ENCODE data around the gene SPAG7. TPM values are rescaled to one million over a fixed set of nuclear protein-coding genes. Genes with fewer than 3 reads are reported as not detected.

SPAG7 gene
- polyA plus RNA-seq, 1 donor (not counting 4 experiments of a cell fraction or from before 2014, with no cell fraction given) = 65.7 TPM

DNA sequence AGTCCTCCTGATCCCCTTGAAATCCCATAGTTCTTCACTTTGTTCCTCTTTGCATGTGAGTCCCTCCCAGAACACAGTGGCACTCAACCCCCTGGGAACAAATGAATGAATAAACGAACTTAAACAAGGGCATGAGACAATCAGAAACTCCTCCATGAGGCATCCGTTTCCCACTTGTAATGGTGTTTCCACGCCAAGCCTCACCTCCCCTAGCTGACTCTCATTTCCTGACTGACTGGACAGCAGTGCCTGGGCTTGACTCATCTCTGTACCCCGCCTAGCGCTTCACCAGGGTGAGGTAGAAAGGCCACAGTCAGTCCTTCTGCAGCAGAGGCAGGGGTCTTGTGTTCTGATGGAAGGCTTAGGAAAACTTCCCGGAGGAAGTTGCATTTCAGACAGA lies 44.3 kb upstream of the SPAG7 start:
- dilution Hi-C loops (cut with MboI; ENCODE audit: extremely low pct_ligation_motif_present, low sequenced_read_pairs) = no loop called here
- no peak for TF ChIP-seq EZH2 (IDR thresholded peaks at IDR 0.05; ENCODE audit: low read length)
- TF ChIP-seq, protein P1, sequence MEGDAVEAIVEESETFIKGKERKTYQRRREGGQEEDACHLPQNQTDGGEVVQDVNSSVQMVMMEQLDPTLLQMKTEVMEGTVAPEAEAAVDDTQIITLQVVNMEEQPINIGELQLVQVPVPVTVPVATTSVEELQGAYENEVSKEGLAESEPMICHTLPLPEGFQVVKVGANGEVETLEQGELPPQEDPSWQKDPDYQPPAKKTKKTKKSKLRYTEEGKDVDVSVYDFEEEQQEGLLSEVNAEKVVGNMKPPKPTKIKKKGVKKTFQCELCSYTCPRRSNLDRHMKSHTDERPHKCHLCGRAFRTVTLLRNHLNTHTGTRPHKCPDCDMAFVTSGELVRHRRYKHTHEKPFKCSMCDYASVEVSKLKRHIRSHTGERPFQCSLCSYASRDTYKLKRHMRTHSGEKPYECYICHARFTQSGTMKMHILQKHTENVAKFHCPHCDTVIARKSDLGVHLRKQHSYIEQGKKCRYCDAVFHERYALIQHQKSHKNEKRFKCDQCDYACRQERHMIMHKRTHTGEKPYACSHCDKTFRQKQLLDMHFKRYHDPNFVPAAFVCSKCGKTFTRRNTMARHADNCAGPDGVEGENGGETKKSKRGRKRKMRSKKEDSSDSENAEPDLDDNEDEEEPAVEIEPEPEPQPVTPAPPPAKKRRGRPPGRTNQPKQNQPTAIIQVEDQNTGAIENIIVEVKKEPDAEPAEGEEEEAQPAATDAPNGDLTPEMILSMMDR (optimal IDR thresholded peaks at IDR 0.05 in 1 of 3, IDR thresholded peaks at IDR 0.05 in 1 of 3, conservative IDR thresholded peaks at IDR 0.05 in 1 of 3; ENCODE audit: extremely low read depth in 1 of 3, insufficient read depth in 2 of 3, low read length in 3 of 3) = no peak
- Histone ChIP-seq H3K4me1 (ENCODE audit: control insufficient read depth, extremely low read depth, insufficient read depth, low read length) (no peaks in the 10 kb centered on the region), H3K9me3 (ENCODE audit: control insufficient read depth, low read depth, low read length) (no peaks in the 10 kb centered on the region), H3K27me3 (ENCODE audit: control insufficient read depth, extremely low read depth, insufficient read depth, low read length) (no peaks in the 10 kb centered on the region), H4K20me1 (ENCODE audit: control insufficient read depth, extremely low read depth, insufficient read depth, low read length) (no peaks in the 10 kb centered on the region), H2AFZ (ENCODE audit: control insufficient read depth, low read length) (no peak overlapping the region), H3K79me2 (ENCODE audit: control insufficient read depth, insufficient read depth, low read length) (no peaks in the 10 kb centered on the region), H3K4me3 (ENCODE audit: control insufficient read depth in 2 of 3, extremely low read depth in 1 of 3, insufficient read depth in 2 of 3, low read depth in 1 of 3, low read length in 3 of 3) (no peak overlapping the region), H3K9ac (ENCODE audit: control insufficient read depth, extremely low read depth, insufficient read depth, low read length) (no peak overlapping the region), H3K27ac (ENCODE audit: control insufficient read depth, insufficient read depth, low read length) (no peak overlapping the region), H3K4me2 (ENCODE audit: control insufficient read depth, extremely low read depth, insufficient read depth, low read depth, low read length) (no peak overlapping the region), H3K9me1 (ENCODE audit: control insufficient read depth, extremely low read depth, insufficient read depth, low read length) (no peaks in the 10 kb centered on the region), H3K36me3 (ENCODE audit: control insufficient read depth in 2 of 2, extremely low read depth in 1 of 2, insufficient read depth in 2 of 2, low read length in 2 of 2) (peaks cover 53 to 56% of the 10 kb centered on the region in 2 experiments)
- DNase-seq (ENCODE audit: low read depth, low spot score) (no peak), FAIRE-seq (no peak)

DNA sequence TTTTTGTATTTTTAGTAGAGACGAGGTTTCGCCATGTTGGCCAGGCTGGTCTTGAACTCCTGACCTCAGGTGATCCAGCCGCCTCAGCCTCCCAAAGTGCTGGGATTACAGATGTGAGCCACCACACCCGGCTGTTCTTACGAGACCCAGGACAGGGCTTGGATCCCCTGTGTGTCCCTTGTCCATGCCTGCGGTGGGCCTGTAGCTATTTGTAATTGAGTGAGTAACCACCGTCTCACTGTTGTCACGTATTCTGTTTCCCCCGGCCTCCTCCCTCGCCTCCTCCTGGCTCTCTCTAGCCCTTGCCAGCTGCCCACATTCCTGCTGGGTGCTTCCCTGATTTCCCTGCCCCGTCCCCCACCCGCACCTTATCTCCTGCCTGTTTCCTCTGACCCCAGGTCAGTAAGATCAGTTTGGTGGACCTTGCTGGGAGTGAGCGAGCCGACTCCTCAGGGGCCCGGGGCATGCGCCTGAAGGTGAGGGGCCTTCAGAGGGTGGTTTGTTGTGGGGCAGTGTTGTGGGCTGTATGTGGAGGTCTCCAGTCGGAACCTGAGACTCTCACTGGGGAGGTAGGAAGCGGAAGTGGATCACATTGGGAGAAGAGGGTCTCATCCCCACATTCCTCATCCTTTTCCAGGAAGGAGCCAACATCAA lies 35.7 kb upstream of the SPAG7 start:
- no peak overlapping the region for H3K4me3 ChIP-seq (ENCODE audit: control insufficient read depth in 2 of 3, extremely low read depth in 1 of 3, insufficient read depth in 2 of 3, low read depth in 1 of 3, low read length in 3 of 3)
- H4K20me1 ChIP-seq (ENCODE audit: control insufficient read depth, extremely low read depth, insufficient read depth, low read length) = peaks cover 3% of the 10 kb centered on the region
- FAIRE-seq (no peak), DNase-seq (ENCODE audit: low read depth, low spot score) (no peak)
- dilution Hi-C loops (cut with MboI; ENCODE audit: extremely low pct_ligation_motif_present, low sequenced_read_pairs) = loop anchor here (10.0 kb wide), 1 partner anchor 59 kb away; the partner anchor contains the start of genes PFN1, RNF167 and SLC25A11
- H2AFZ ChIP-seq (ENCODE audit: control insufficient read depth, low read length) = no peak overlapping the region
- H3K9ac ChIP-seq (ENCODE audit: control insufficient read depth, extremely low read depth, insufficient read depth, low read length) = no peak overlapping the region
- no peaks in the 10 kb centered on the region for H3K9me3 ChIP-seq (ENCODE audit: control insufficient read depth, low read depth, low read length)
- peaks cover 35% of the 10 kb centered on the region for H3K79me2 ChIP-seq (ENCODE audit: control insufficient read depth, insufficient read depth, low read length)
- H3K9me1 ChIP-seq (ENCODE audit: control insufficient read depth, extremely low read depth, insufficient read depth, low read length) = no peaks in the 10 kb centered on the region
- H3K27me3 ChIP-seq (ENCODE audit: control insufficient read depth, extremely low read depth, insufficient read depth, low read length) = no peaks in the 10 kb centered on the region
- TF ChIP-seq EZH2 (IDR thresholded peaks at IDR 0.05; ENCODE audit: low read length) = no peak
- TF ChIP-seq, protein P1 (optimal IDR thresholded peaks at IDR 0.05 in 1 of 3, IDR thresholded peaks at IDR 0.05 in 1 of 3, conservative IDR thresholded peaks at IDR 0.05 in 1 of 3; ENCODE audit: extremely low read depth in 1 of 3, insufficient read depth in 2 of 3, low read length in 3 of 3) = no peak
- H3K27ac ChIP-seq (ENCODE audit: control insufficient read depth, insufficient read depth, low read length) = no peak overlapping the region
- peaks cover 11% of the 10 kb centered on the region for H3K4me1 ChIP-seq (ENCODE audit: control insufficient read depth, extremely low read depth, insufficient read depth, low read length)
- H3K4me2 ChIP-seq (ENCODE audit: control insufficient read depth, extremely low read depth, insufficient read depth, low read depth, low read length) = no peak overlapping the region
- H3K36me3 ChIP-seq (ENCODE audit: control insufficient read depth in 2 of 2, extremely low read depth in 1 of 2, insufficient read depth in 2 of 2, low read length in 2 of 2) = peaks cover 58 to 67% of the 10 kb centered on the region in 2 experiments

Data from keratinocyte (primary cell).